GM18520 (cell line): ENCODE results near the gene ASIP.
"Not testable (repeated sequence)": the region's sequence is repeated elsewhere in the genome, so short reads cannot be mapped to it uniquely, and the experiment has no call there.

ENCODE experiments used
- ATAC-seq: cut with Tn5 transposase; IDR thresholded peaks from one replicate; pipeline ENCODE4 v1.9.1; 2021; ENCODE audit not compliant: unreplicated experiment

ASIP gene

GRCh38 chr20:34242015-34242414, 792 bp downstream of the ASIP start:
- ATAC-seq: not testable (repeated sequence)

DNA sequence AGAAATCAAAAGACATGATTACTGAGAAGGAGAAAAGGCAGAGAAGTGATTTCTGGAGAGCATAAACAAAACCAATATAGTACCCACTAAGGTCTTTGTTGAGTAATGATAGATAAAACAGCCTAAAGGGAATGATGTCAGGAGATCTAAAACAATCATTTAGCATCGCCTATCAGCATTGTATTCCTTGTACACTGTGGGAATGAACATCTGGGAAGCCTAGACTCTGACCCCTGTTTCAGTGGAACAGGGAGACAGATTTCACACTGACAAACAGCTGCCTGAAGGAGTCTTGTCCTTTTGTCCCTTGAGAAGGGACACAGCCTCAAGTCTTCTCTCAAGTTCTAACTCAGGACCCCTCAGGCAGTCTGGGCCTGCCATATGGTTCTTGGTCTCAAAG, 1.7 kb downstream of the ASIP start:
- no peak for ATAC-seq

GRCh38 chr20:34243377-34243776, 2.2 kb downstream of the ASIP start:
- ATAC-seq: no peak

GRCh38 chr20:34246126-34246626, 5.0 kb downstream of the ASIP start:
- ATAC-seq: no peak

DNA sequence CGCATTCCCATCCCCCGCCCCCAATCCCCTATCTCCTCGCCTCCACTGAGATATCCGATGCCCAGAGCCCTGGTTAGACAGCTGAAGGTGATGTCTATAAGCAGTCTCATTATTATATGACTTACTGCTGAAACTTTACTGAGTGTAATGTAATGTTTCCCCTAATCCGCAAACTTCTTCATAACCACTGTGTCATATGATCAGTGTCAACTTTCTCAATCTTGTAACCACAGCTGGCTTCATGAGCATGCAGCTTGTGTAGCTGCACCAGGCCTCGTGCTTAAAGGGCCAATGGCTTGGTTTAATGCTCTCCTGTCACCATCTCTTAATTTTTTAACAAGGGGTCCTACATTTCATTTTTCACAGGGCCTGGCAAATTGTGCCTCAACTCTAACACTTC, 8.1 kb downstream of the ASIP start:
- peak; percentile 63 for ATAC-seq

DNA sequence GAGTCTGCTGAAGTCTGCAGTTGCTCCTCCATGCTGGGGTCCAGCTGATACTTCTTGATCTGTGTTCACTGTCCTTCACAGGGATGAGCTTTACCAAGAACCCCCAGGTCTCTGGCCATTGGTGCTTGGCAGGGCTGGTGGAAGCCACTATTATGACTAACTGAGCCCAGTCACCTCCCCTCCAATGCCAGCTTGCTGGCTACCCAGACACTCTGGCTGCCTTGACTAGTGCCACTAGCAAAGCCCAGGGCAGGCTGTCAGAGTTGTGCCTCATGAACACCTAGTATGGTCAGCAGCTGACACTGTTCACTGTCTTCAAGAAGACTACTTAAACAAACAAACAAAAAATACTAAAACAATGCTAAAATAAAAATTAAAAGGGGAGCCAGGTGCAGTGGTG, 8.8 kb downstream of the ASIP start:
- ATAC-seq: no peak

- ATAC-seq: no peak
Observed at GRCh38 chr20:34251619-34252018, 10.4 kb downstream of the ASIP start.

DNA sequence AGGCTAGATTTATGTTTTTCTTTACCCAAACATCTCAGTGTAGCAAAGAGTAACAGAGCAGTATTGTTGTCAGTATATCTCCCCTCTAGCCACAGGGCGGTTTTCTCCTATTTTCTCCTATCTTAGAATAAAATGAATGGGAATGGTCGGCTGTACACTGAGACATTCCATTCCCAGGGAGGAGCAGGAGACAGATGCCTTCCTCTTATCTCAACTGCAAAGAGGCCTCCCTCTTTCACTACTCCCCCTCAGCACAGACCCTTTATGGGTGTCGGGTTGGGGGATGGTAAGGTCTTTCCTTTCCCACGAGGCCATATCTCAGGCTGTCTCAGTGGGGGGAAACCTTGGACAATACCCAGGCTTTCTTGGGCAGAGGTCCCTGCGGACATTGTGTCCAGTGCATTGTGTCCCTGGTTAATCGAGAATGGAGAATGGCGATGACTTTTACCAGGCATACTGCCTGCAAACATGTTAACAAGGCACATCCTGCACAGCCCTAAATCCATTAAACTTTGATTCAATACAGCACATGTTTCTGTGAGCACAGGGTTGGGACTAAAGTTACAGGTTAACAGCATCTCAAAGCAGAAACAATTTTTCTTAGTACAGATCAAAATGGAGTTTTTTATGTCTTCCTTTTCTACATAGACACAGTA, 11.3 kb downstream of the ASIP start:
- not testable (repeated sequence) for ATAC-seq

DNA sequence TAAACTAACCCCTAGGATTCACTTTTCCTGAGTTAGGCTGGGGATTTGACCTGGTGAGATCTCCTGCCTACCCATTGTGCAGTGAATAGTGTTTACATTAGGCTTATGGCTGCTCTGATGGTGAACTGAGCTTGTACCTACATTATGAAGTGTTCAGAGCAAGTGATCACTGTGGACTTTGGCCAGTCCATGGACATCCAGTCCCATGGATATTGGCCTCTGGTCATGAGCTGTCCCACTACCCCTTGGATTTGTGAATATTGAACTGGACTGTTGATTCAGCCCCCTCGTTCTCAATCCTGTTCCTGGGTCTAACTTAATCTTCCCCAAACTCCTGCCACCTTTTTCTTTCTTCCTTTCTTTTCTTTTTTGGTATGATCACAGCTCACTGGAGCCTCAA, 13.8 kb downstream of the ASIP start:
- no peak for ATAC-seq

GRCh38 chr20:34256629-34257124, 15.5 kb downstream of the ASIP start:
- ATAC-seq: no peak

DNA sequence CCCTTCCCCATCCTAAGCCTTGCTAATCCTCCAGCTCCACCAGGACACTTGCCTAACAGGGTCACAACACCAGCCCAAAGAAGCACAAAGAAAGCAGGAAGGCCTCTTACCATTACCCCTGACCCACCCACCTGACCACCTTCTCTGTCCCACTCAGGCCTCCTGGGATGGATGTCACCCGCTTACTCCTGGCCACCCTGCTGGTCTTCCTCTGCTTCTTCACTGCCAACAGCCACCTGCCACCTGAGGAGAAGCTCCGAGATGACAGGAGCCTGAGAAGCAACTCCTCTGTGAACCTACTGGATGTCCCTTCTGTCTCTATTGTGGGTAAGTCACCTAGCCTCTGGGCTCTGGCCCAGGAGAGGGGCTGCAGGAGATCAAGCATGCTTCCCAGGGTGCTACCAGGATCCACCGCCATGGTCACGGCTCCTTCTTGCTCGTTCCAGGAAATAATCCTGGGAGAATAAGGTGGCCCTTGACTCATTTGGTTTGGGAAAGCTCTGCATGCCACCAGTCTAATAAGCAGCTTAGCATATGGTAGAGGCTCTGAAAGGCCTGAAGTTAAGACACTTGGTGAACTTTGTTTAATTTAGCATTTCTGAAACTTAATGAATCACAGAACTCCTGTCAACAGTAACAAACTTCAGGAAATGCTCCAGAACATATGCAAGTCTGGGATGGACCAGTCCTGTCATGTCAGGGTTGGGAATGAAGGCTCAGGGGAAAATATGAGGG, 19.2 kb downstream of the ASIP start:
- no peak for ATAC-seq

DNA sequence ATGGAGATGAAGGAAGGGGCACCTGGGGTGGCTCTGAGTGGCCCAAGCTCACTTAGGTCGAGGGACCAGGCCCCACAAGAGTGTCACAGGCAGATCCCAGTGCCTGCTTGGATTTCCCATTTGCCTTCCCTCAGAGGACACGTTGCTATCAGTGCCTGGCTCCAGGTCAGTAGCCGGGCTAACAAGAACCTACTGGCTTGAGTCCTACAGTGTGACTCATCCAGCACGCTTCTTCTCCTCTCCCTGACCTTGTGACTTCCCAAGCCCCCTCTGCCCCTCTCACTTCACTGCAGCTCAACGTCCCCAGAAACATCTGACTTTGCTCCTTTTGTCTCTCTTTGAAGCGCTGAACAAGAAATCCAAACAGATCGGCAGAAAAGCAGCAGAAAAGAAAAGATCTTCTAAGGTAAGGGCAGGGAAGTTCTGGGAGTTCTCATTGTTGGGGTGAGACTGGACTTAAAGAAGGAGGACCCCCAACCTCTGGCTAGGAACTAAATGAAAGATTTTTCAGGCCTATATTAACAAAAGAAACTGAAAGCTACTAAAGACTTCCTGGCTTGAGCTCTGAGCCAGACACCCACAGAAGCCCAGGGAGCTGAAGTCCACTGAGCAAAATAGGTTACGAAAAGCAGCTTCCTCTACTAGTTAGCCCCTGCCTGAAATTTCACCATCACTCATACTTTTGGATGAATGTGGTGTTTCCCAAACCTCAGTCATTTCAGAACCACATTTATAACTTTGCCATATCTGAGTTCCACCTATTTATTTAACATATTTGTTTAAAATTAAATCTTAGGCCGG, 21.5 kb downstream of the ASIP start:
- ATAC-seq: no peak

DNA sequence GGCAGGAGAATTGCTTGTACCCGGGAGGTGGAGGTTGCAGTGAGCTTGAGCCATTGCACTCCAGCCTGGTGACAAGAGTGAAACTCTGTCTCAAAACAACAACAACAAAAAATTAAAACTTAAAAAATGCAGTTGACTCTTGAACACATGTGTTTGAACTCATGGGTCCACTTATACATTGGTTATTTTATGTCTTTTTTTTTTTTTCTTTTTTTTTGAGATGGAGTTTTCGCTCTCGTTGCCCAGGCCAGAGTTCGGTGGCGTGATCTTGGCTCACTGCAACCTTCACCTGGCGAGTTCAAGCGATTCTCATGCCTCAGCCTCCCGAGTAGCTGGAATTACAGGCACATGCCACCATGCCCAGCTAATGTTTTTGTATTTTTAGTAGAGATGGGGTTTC, 22.2 kb downstream of the ASIP start:
- not testable (repeated sequence) for ATAC-seq

GRCh38 chr20:34264141-34264540, 22.9 kb downstream of the ASIP start:
- no peak for ATAC-seq

GRCh38 chr20:34268145-34268544, 26.9 kb downstream of the ASIP start:
- no peak for ATAC-seq

DNA sequence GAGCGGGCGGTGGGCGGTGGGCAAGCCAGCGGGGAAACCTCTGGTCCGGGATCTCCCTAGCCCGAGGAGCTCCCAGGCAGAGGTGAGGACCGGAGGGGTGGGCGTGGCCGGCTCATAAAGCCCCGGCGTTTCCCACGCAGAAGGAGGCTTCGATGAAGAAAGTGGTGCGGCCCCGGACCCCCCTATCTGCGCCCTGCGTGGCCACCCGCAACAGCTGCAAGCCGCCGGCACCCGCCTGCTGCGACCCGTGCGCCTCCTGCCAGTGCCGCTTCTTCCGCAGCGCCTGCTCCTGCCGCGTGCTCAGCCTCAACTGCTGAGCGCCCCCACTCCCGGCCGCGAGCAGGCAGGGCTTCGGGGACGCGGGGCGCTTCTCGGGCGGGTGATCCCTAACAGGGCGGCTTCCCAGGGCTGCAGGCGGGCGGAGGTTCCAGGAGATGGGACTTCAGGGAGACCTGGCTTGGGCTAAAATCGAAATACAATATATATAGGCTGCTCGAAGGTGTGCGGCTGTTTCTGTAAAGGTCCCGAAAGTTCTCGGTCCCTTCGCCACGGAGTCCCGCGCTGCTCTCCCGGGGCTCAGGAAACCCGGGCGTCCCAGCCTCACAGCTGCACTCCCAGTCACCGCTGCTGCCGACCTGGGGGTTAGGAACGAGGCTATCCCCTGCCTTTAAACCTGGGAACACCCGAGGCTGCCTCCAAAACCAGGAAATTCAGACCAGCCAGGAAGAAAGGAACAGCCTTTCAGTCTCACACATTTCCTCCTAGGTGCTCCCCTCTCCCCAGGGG, 27.8 kb downstream of the ASIP start:
- no peak for ATAC-seq

DNA sequence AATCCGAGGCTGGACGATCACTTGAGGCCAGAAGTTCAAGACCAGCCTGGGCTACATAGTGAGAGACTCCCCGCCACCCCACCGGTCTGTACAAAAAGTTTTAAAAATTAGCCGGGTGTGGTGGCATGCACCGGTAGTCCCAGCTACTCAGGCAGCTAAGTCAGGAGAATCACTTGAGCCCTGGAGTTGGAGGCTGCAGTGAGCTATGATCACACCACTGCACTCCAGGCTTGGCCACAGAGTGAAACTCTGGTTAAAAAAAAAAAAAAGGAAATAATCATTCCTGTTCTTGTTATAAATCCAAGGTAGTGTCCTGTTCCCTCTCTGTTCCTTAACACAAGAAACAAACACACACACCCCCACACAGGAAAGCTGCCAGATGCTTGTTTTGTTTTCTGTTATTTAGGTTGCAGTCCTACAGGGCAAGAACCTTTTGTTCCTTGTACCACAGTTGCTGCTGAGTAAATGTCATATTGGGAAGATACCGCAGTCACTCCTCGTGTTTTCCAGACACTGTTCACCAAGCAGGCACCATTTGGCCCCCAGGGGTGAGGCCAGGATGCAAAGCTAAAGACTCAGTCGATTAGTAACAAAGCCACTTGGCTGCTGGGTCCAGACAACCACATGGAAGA, 28.9 kb downstream of the ASIP start:
- ATAC-seq: no peak

GRCh38 chr20:34271956-34272355, 30.7 kb downstream of the ASIP start:
- no peak for ATAC-seq

DNA sequence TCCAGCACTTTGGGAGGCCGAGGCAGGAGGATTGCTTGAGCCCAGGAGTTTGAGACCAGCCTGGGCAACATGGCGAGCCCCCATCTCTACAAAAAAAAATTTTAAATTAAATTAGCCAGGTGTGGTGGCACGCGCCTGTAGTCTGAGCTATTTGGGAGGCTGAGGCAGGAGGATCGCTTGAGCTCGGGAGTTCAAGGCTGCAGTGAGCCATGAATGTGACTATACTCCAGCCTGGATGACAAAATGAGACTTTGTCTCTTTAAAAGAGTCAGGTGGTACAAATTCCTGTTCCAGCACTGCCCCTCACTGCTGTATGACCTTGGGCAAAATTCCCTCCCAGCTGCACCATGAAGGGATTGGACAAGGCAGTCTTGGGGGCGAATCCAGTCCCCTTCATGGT, 33.5 kb downstream of the ASIP start:
- ATAC-seq: no peak

DNA sequence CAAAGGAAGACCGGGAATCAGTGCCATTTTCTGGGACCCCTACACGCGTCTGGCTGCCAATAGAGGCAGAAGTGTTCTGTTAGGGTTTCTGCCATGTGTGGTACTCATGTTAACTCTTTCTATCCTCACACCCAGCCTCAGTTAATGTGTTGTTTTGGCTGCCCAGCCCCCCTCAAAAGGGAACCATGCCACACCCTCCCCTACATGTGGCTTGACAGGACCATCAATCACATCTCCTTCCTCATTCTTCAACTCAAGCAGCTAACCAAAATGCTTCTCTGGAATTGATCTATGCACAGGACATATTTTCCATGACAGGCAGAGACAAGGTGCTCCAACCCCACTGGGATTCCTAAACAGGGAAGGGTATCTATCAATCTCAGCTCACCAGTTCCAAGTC, 40.0 kb downstream of the ASIP start:
- no peak for ATAC-seq
